ENCODE measurements around the gene MACROD2. TPM values are rescaled to one million over a fixed set of nuclear protein-coding genes. Genes with fewer than 3 reads are reported as not detected.

The MACROD2 gene
- total RNA-seq, 1 donor from 2014 or later = 6.7 TPM

- no peak for TF ChIP-seq CTCF (conservative IDR thresholded peaks at IDR 0.05)
- DNase-seq (ENCODE audit: extremely low spot score, unreplicated experiment) = no peak
- H3K9me3 Mint-ChIP-seq = peaks cover 1% of the 10 kb centered on the region
- H3K27me3 Mint-ChIP-seq = no peaks in the 10 kb centered on the region
- no peaks in the 10 kb centered on the region for H3K4me1 Mint-ChIP-seq (ENCODE audit: unreplicated experiment)
- H3K4me3 Mint-ChIP-seq = no peak overlapping the region
- peaks cover 4% of the 10 kb centered on the region for H3K36me3 Mint-ChIP-seq
- no peak overlapping the region for H3K27ac Mint-ChIP-seq
Observed at GRCh38 chr20:15289337-15289736, 1294.0 kb downstream of the MACROD2 start.

GRCh38 chr20:15292405-15292804 is 1297.1 kb downstream of the MACROD2 start:
- Mint-ChIP-seq H3K27ac (no peak overlapping the region), H3K9me3 (peaks cover 5% of the 10 kb centered on the region), H3K36me3 (peaks cover 4% of the 10 kb centered on the region), H3K27me3 (no peaks in the 10 kb centered on the region), H3K4me3 (no peak overlapping the region), H3K4me1 (ENCODE audit: unreplicated experiment) (peaks cover 5% of the 10 kb centered on the region)
- no peak for DNase-seq (ENCODE audit: extremely low spot score, unreplicated experiment)
- TF ChIP-seq CTCF (conservative IDR thresholded peaks at IDR 0.05) = no peak

GRCh38 chr20:15296422-15296821 is 1301.1 kb downstream of the MACROD2 start:
- DNase-seq (ENCODE audit: extremely low spot score, unreplicated experiment) = no peak
- Mint-ChIP-seq H3K27ac (no peak overlapping the region), H3K36me3 (no peaks in the 10 kb centered on the region), H3K4me1 (ENCODE audit: unreplicated experiment) (peaks cover 5% of the 10 kb centered on the region), H3K4me3 (no peak overlapping the region), H3K9me3 (peaks cover 5% of the 10 kb centered on the region), H3K27me3 (no peaks in the 10 kb centered on the region)
- TF ChIP-seq CTCF (conservative IDR thresholded peaks at IDR 0.05) = no peak

- no peak for TF ChIP-seq CTCF (conservative IDR thresholded peaks at IDR 0.05)
- H3K4me3 Mint-ChIP-seq = no peak overlapping the region
- peaks cover 5% of the 10 kb centered on the region for H3K9me3 Mint-ChIP-seq
- no peaks in the 10 kb centered on the region for H3K27me3 Mint-ChIP-seq
- DNase-seq (ENCODE audit: extremely low spot score, unreplicated experiment) = no peak
- H3K36me3 Mint-ChIP-seq = no peaks in the 10 kb centered on the region
- peaks cover 5% of the 10 kb centered on the region for H3K4me1 Mint-ChIP-seq (ENCODE audit: unreplicated experiment)
- H3K27ac Mint-ChIP-seq = no peak overlapping the region
Observed at GRCh38 chr20:15297059-15297875, 1302.0 kb downstream of the MACROD2 start.

- Mint-ChIP-seq H3K27me3 (no peaks in the 10 kb centered on the region), H3K4me1 (ENCODE audit: unreplicated experiment) (peaks cover 3% of the 10 kb centered on the region), H3K9me3 (peaks cover 4% of the 10 kb centered on the region), H3K36me3 (no peaks in the 10 kb centered on the region), H3K4me3 (no peak overlapping the region), H3K27ac (no peak overlapping the region)
- TF ChIP-seq CTCF (conservative IDR thresholded peaks at IDR 0.05) = no peak
- no peak for DNase-seq (ENCODE audit: extremely low spot score, unreplicated experiment)
Observed at GRCh38 chr20:15302075-15302474, 1306.8 kb downstream of the MACROD2 start.
